HEK293T (cell line): ENCODE data around the gene LSMEM2.

Source experiments
- FOXA1 ChIP-seq: fragments of 450-650 bp; IDR thresholded peaks from 2 replicates; pipeline ENCODE4 v1.6.1; 2016; ENCODE audit warnings: mild to moderate bottlenecking
- FOXK2 ChIP-seq: fragments of 450-650 bp; IDR thresholded peaks from 2 replicates; pipeline ENCODE4 v1.6.1; 2016; ENCODE audit warnings: mild to moderate bottlenecking
- ZNF384 ChIP-seq: fragments of 450-650 bp; IDR thresholded peaks from 2 replicates; pipeline ENCODE4 v1.6.1; 2016
- TF ChIP-seq, protein P1 (sequence below): fragments of 450-650 bp; IDR thresholded peaks from 2 replicates; pipeline ENCODE4 v1.6.1; 2016

GRCh38 chr3:50268276-50268675 is 10.6 kb upstream of the LSMEM2 start:
- TF ChIP-seq FOXK2 (no peak), FOXA1 (no peak), ZNF384 (no peak)
- TF ChIP-seq, protein P1, sequence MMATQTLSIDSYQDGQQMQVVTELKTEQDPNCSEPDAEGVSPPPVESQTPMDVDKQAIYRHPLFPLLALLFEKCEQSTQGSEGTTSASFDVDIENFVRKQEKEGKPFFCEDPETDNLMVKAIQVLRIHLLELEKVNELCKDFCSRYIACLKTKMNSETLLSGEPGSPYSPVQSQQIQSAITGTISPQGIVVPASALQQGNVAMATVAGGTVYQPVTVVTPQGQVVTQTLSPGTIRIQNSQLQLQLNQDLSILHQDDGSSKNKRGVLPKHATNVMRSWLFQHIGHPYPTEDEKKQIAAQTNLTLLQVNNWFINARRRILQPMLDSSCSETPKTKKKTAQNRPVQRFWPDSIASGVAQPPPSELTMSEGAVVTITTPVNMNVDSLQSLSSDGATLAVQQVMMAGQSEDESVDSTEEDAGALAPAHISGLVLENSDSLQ = no peak
